NCI-H526 treated with DMSO at 0.1 percent for 48 hours (cell line): ENCODE measurements around the gene PSMB4.
"Not testable (repeated sequence)": the region's sequence is repeated elsewhere in the genome, so short reads cannot be mapped to it uniquely, and the experiment has no call there.

ENCODE experiments used
- DNase-seq: peaks from one replicate; lab custom pipeline; 2025; lab: John Stamatoyannopoulos, UW

Gene PSMB4

GRCh38 chr1:151399324-151400171 is at the start of gene PSMB4:
PSMB4 (plus strand) TSS chr1:151399573; CDS start chr1:151399588, 15 bp downstream.
- peak; percentile 99 for DNase-seq

DNA sequence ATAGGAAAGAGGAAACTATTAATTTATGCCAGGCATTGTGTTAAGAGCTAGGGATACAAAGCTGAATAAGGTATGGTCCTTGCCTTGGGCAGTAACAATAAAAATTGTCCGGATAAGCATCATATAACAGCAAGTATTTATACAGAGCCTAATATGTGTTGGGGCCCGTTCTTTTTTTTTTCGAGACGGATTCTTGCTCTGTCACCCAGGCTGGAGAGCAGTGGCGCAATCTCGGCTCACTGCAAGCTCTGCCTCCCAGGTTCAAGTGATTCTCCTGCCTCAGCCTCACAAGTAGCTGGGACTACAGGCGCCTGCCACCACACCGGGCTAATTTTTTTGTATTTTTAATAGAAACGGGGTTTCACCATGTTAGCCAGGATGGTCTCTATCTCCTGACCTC is 49.0 kb upstream of the PSMB4 start:
- DNase-seq, result not testable (repeated sequence)

GRCh38 chr1:151352021-151352718 is 47.2 kb upstream of the PSMB4 start:
- no peak for DNase-seq

DNA sequence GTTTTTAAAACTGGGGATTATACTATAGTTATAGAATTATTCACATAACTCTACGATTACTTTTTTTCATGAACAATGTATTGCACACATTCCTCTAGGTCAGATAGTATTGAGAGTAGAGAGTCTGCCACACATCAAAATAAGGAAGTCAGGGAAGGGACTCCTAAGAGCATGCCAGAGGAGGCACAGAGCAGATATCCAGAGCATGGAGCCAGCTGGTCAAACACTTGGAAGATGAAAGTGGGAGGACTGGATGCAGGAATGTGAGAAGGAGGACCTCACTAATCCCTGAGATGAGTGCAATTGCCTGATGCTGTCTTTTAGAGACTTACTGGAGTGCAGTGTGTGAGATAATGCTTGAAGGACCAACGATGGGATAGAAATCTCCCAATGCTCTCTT is 42.7 kb upstream of the PSMB4 start:
- no peak for DNase-seq

- no peak for DNase-seq
Observed at GRCh38 chr1:151361883-151362282, 37.5 kb upstream of the PSMB4 start.

DNA sequence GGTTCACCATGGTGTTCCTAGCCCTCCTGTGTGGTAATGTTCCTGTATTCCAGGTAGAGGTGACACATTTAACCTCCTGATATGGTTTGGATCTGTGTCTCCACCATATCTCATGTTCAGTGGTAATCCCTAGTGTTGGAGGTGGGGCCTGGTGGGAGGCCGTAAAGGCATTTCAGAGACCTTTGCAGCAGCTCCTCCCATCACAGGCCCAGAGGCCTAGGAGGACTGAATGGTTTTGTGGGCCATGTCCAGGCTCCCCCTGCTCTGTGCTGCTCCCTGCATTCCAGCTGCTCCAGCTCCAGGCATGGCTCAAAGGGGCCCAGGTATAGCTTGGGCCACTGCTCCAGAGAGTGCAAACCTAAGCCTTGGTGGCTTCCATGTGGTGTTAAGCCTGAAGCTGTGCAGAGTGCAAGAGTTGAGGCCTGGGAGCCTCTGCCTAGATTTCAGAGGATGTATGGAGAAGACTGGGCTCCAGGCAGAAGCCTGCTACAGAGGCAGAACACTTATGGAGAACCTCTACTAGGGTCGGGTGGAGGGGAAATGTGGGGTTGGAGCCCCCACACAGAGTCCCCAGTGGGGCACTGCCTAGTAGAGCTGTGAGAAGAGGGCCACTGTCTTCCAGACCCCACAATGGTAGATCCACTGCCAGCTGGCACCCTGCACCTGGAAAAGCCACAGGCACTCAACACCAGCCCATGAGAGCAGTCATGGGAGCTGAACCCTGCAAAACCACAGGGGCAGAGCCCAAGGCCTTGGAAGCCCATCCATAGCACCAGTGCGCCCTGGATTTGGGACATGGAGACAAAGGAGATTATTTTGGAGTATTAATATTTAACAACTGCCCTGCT is 36.8 kb upstream of the PSMB4 start:
- DNase-seq, result no peak

GRCh38 chr1:151364996-151365395 is 34.4 kb upstream of the PSMB4 start:
- no peak for DNase-seq

DNA sequence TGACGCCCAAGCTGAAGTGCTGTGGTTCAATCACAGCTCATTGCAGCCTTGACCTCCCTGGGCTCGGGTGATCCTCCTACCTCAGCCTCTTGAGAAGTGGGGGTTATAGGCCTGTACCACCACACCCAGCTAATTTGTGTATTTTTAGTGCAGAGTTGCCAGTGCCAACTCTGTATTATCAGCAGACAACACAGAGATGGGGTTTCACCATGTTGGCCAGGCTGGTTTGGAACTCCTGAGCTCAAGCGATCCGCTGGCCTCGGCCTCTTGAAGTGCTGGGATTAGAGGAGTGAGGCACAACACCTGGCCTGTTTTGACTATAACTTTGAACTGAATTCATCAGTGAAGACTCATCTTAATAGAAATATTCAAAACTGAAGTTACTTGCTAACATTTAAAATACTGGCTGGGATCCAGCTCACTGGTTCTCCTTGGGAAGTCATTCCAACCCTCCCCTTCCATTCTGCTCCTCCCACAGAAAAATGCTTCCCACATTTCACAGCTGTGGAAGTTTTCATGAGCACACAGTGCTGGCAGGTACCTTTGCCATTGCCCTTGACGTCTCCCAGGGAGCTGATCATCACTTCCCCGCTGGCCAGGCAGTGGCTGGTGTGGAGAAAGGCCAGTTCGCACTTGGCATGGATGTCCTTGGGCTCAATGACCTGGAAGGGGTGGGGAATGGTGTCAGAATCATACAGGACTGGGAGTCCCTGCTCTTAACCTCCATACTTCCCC is 31.5 kb upstream of the PSMB4 start:
- DNase-seq, result no peak

GRCh38 chr1:151368393-151369301 is 30.7 kb upstream of the PSMB4 start:
- DNase-seq, result no peak

DNA sequence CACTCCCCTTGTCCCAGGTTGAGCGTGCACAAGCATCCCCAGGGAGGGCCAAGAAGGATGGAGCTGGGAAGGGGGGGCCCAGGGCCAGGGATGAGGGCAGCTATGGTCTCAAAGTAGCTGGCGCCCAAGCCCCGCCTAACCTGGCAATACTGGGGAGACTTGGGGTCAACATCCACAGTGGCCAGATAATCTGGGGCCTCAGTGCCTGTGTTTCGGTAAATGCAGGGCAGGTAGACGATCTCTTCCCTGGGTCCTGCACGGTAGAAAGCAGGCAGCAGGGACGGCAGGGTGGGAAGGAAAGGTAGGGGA is 30.1 kb upstream of the PSMB4 start:
- DNase-seq, result no peak

DNA sequence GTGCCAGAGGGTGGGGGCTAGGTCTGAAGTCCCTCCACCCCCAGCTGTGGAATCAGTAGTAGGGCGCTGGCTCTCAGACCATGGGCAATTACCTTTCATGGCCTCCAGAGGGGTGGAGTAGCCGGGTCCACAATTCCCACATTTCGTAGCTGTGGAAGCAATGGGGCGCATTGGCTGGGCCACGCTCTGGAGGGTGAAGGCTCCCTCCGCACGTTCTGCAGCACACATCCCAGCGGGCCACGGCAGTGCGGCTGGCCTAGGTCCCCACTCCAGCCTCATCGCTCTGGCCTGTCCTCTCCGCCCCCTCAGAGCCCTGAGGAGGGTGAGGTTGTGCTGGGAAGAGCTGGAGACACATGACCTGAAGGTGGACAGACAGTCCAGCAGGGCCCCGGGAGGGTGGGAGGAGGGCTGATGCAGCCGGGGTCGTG is 29.7 kb upstream of the PSMB4 start:
- no peak for DNase-seq

DNA sequence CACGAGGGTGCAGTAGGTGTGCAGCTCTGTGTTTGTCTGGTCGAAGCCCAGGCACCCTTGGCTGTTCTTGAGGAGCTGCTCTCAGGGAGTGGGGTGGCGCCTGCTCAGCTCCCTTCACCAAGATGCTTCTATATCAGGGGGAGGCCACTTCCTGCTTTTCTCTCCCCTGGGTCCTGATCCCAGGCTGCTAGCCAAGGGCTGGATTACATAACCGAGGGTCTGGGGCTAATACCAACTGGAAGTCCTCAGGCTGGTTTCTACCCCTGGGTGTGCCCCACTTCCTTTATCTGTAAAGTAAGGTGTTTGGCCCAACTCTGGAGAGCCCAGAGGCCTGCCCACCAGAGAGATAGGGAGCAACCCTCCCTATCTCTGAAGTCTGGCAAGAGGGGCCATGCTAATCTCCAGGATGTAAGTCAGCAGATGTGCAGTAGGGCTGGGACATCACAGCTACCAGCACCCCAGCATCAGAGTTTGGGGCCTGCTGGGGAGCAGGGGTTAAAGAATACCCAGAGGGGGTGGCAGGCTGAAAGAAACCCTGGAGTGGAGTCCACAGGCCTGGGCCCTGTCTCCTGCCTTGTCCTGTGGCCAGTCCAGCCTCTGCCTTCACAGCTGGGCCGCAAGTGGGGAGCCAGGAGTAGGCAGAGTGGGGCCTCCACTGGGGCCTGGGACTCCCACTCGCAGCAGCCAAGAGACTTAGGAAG is 29.0 kb upstream of the PSMB4 start:
- no peak for DNase-seq

DNA sequence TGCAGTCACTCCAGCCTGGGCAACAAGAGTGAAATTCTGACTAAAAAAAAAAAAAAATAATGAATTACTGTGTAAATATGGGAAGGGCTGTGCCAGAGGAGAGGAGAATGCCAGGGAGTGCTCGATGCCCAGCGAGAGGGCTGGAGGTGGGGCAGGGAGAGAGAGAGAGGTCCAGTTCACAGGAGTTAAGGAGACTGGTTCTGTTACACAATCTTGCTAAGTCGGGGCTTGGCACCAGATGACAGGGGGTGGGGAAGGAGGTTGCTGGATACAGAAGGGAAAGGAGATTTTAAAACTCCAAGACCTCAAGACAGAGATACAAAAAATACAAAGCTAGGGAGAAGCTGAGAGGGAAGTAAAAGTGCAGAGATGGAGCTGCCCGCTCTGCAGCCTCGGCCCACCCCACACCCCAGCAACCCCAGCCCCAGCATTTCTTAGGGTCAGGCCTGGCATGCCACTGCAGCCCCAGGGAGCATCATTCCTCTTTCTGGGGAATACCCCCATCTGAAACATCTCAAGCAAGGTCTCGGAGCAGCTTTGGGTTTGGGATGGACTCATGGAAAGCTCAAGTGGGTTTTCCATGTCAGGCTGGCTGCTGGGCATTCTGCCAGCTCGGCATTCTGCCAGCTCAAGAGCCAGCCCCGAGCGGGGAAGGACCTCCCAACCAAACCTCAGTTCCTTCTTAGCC is 27.9 kb upstream of the PSMB4 start:
- DNase-seq, result no peak

DNA sequence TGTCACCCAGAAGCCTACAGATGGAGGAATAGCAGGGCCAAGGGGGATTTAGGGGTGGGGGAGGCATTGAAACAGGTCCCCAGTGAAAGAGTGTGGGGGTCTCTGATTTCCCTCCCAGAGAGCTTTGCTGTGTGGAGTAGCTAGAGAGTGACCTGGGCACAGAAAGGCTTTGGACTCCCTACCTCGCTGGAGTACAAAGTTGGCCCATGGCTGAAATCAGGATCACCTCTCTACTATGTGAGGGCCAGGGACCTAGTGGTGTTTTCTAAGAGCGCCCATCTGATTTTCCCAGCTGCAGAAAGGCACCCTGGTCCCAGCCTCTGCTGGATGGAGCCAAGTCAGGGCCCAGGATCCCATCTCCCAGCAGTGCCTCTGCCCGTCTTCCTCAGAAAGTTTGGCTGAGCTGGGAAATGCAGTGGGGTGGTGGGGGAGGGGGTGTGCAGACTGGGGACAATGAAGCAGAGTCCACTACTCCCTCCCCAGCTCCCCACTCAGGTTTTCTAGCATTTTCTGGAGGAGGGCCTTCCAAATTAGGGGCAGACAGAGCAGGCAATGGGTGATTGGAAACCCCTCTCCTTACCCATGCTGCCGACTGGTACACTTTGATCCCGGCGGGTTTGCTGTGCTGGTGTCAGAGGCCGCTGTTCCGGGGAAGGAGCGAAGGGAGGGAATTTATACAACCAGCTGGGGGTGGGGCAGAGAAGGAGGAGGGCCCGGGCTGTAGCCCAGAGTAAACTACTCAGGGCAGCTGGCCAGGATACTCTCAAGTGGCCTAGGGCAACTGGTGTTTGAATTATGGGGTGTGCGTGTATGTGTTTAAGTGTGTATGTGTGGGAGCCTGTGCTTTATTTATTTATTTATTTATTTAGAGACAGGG is 27.1 kb upstream of the PSMB4 start, which contains the start of gene SELENBP1:
TSS of gene SELENBP1 (minus strand) at position 648 of the 877 bp plus-strand sequence. CDS start at position 584, 64 bp downstream.
- DNase-seq, result no peak

DNA sequence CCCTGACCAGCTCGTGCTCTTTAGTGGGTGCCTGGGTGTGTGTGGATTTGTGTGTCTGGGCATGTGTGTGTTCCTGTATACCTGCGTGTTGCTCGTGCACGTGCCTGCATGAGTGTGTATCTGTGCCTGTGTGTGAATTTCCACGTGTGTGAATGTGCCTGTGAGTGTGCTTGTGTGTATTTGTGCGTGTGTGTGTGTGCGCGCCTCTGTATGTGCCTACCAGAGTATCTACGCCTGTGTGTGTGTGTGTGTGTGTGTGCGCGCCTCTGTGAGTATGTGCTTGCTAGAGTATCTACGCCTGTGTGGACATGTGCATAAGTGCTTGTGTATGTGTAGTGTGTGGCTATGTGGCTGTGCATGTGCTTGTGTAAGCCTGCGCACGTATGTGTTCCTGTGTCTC is 26.2 kb upstream of the PSMB4 start:
- DNase-seq, result no peak

- no peak for DNase-seq
Observed at GRCh38 chr1:151377150-151377884, 22.1 kb upstream of the PSMB4 start.

DNA sequence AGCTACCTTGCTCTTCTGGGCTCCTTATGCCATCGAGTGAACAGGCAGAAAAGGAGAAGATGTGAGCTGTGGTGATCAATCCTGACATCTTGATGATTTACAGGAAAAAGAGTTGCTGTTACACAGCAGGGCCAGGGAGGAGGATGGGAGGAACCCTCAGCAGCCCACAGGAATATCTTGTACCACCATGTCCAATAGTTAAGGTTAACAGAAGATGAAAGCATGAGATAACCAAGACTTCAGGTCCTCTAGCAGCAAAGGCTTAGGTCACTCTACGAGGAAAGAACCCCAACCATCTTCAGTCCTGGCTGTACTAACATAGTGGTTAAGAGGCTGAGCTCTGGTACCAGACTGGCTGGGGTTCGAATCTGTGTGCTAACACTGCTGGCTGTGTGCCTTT is 14.8 kb upstream of the PSMB4 start:
- no peak for DNase-seq

- DNase-seq, result no peak
Observed at GRCh38 chr1:151386002-151386401, 13.4 kb upstream of the PSMB4 start.
